Fibroblast of gingiva (primary cell): ENCODE measurements around the gene GNB5.
"Not testable (repeated sequence)": the region's sequence is repeated elsewhere in the genome, so short reads cannot be mapped to it uniquely, and the experiment has no call there.

ENCODE experiments used
- DNase-seq: peaks from one replicate; pipeline ENCODE4 v3.0.0-alpha.2; 2011; ENCODE audit warnings: low read depth

GNB5 gene

GRCh38 chr15:52093539-52094510, 97.4 kb downstream of the GNB5 start:
- peak; percentile 97 for DNase-seq

GRCh38 chr15:52093167-52093538, 98.0 kb downstream of the GNB5 start:
- DNase-seq = no peak

- DNase-seq = no peak
Measured at GRCh38 chr15:52090193-52090592, 101.0 kb downstream of the GNB5 start.

- DNase-seq = no peak
Measured at GRCh38 chr15:52086011-52086786, 105.0 kb downstream of the GNB5 start.

- DNase-seq = no peak
Measured at GRCh38 chr15:52085299-52085698, 105.9 kb downstream of the GNB5 start.

- no peak for DNase-seq
Measured at GRCh38 chr15:52083603-52084002, 107.6 kb downstream of the GNB5 start.

- not testable (repeated sequence) for DNase-seq
Measured at GRCh38 chr15:52083037-52083359, 108.2 kb downstream of the GNB5 start.

GRCh38 chr15:52082197-52083036, 108.8 kb downstream of the GNB5 start:
- DNase-seq = no peak

- DNase-seq = no peak
Measured at GRCh38 chr15:52080706-52081392, 110.3 kb downstream of the GNB5 start.

GRCh38 chr15:52080031-52080430, 111.2 kb downstream of the GNB5 start:
- DNase-seq = no peak

GRCh38 chr15:52078876-52079700, 112.1 kb downstream of the GNB5 start:
- peak; percentile 51 for DNase-seq

GRCh38 chr15:52078197-52078875, 112.9 kb downstream of the GNB5 start:
- DNase-seq = no peak

- peak; percentile 37 for DNase-seq
Measured at GRCh38 chr15:52076889-52077781, 114.1 kb downstream of the GNB5 start.

- DNase-seq = no peak
Measured at GRCh38 chr15:52071570-52071969, 119.6 kb downstream of the GNB5 start.

GRCh38 chr15:52069559-52069958, 121.6 kb downstream of the GNB5 start:
- DNase-seq = no peak

GRCh38 chr15:52068004-52068615, 123.1 kb downstream of the GNB5 start:
- peak; percentile 21 for DNase-seq

- DNase-seq = no peak
Measured at GRCh38 chr15:52067545-52067926, 123.7 kb downstream of the GNB5 start.

GRCh38 chr15:52066842-52067544, 124.2 kb downstream of the GNB5 start:
- no peak for DNase-seq
